CD4-positive, alpha-beta T cell treated with Interleukin-10 for 1 hour (primary cell): ENCODE data around the gene TBXAS1.

Source experiments
- DNase-seq: peaks from one replicate; pipeline ENCODE4 v3.0.0-alpha.2; 2020

Gene TBXAS1

GRCh38 chr7:140029072-140029471, 200.0 kb downstream of the TBXAS1 start:
- no peak for DNase-seq

GRCh38 chr7:140031364-140031763, 202.3 kb downstream of the TBXAS1 start:
- DNase-seq: no peak

GRCh38 chr7:140033036-140033435, 204.0 kb downstream of the TBXAS1 start:
- DNase-seq: no peak

GRCh38 chr7:140033779-140034363, 204.8 kb downstream of the TBXAS1 start:
- no peak for DNase-seq

GRCh38 chr7:140034421-140034820, 205.4 kb downstream of the TBXAS1 start:
- no peak for DNase-seq

GRCh38 chr7:140035400-140036223, 206.5 kb downstream of the TBXAS1 start:
- DNase-seq: no peak

DNA sequence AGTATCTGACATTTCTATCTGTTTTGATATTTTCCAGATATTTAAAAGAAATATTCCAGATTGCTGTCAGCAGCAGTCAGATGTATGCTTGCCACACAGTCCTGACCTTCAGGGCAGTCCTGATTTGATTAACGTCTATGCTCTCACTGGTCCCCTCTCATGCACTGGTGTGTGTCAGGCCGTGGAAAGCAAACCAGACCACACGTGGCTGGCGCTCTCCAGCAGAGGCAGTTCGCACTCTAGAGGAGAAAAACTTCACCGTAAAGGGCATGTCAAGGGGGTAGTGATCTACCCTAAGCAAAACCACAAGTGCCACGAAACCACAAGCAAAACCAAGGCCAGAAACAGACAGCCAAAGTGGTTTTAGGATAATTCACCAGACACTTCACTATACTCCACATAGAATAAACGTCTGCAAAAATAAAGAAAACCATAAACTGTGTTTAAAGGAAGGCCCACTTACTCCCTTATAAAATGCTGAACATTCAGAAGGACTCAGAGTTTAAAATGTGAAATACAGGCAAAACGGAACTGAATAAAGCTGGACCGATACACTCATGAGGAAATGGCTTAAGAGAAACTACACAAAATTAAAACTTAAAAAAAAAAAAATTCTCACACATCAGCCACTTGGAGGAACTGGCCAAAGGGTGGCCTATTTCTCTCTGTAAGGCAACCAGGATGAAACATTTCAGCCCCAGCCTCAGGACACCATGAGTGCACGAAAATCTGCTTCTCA, 207.3 kb downstream of the TBXAS1 start:
- DNase-seq: peak; percentile 26

GRCh38 chr7:140039066-140039465, 210.0 kb downstream of the TBXAS1 start:
- no peak for DNase-seq

DNA sequence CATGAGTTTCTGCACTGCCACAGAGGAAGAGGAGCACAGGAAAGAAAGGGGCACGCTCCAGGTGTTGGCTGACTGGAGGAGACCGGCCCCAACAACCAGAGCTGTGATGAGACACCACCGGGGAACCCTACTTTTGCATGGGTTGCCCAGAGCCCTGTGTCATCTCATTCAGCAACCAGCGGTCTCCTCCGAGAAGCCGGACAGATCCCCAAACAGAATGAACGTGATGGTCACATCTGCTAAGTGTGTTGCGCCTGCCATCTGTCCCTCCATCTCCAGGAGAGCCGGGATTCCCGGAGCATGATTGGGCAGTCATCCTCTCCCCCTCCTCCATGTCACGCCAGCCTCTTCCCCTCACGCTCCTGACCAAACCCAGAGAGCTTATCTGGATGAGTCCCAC, 210.8 kb downstream of the TBXAS1 start:
- no peak for DNase-seq

GRCh38 chr7:140041659-140042385, 212.8 kb downstream of the TBXAS1 start:
- DNase-seq: no peak

- no peak for DNase-seq
These were observed 213.3 kb downstream of the TBXAS1 start for GRCh38 chr7:140042386-140042670.

- no peak for DNase-seq
These were observed 215.2 kb downstream of the TBXAS1 start for GRCh38 chr7:140044251-140044650.

GRCh38 chr7:140045697-140046096, 216.6 kb downstream of the TBXAS1 start:
- no peak for DNase-seq

- no peak for DNase-seq
These were observed 218.1 kb downstream of the TBXAS1 start for GRCh38 chr7:140047197-140047596.

GRCh38 chr7:140048138-140048537, 219.1 kb downstream of the TBXAS1 start:
- no peak for DNase-seq

DNA sequence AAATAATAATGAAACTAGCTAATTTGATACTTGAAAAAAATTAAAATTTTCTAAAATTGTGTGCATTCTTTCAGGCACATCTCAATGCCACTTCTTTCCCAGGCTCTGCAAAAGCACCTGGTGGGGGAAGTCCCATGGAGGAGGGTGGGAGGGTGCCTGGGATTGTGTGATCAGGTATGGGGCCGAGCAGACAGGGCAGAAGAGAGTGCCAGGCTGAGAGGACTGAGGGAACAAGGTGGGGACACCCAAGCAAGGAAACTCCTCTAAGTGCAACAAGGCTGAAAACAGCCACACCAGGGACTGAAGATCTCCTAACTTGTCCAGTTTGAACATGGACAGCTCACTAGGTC, 219.9 kb downstream of the TBXAS1 start:
- DNase-seq: no peak

DNA sequence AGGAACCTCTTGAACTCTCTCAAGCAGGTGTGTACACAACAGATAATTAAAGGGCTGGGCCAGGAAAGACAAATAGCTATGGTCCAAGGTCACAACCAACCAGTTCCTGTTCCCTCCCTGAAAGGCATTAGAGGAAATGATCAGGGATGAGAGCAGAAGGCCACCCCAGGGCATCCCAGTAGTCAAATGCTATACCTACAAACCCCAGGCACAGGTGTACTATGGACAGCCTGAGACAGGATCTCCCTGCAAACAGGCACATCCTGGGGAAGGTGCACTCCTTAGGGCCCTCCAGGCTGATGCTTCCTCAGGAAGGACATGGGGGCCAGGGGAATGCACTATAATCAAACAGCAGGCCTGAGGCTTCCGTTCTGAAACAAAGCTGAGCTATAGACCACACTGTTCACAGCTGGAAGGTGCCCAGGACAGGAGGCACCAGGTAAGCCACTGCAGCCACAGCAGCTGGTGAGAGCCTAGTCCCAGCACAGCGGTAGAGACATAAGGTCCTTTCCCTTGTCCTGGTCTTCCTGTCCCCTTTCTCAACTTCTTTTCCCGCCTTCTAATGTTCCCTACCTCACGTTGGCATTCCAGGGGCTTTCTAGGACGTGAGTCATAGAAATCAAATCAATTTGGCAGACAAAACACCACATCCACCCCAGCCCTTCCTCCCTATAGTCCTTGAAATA, 220.4 kb downstream of the TBXAS1 start:
- no peak for DNase-seq

DNA sequence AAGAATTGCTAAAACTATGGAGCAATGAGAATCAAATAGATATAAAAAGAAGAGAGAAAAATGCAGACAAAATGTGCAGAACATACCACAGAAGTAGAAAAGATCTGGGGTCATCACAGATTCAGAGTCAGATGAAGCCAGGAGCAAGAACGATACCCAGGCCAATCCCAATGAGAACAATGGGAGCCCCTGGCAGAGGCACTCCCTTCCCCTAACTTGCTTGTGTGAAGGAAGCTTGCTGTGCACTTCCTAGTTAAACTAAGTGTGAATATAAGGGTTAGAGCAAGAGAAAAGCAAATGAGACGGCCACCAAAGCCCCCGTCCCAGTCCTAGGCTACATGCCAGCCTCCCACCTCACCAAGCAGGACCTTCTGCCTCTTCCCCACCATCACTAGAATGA, 221.0 kb downstream of the TBXAS1 start:
- no peak for DNase-seq

DNA sequence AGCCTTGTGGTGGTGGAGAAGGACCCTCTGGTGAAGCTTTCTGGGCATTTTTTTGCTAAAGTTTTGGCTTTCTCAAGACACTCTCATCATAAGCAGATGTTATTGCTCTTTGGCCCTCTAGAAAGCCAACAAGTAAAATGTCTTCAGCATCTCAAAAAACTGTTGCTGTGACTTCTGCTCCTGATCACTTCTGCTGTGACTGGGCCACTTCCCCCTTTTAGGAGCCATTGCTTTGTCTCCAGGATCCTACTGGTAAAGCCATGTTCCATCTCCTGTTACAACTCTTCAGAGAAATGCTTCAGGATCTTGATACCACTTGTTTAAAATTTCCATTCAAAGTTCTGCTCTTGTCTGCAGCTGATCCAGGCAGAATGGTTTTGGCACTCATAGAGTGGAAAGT, 222.8 kb downstream of the TBXAS1 start:
- no peak for DNase-seq

- DNase-seq: peak; percentile 20
These were observed 224.9 kb downstream of the TBXAS1 start for GRCh38 chr7:140053812-140054539.

- no peak for DNase-seq
These were observed 225.7 kb downstream of the TBXAS1 start for GRCh38 chr7:140054751-140055150.

DNA sequence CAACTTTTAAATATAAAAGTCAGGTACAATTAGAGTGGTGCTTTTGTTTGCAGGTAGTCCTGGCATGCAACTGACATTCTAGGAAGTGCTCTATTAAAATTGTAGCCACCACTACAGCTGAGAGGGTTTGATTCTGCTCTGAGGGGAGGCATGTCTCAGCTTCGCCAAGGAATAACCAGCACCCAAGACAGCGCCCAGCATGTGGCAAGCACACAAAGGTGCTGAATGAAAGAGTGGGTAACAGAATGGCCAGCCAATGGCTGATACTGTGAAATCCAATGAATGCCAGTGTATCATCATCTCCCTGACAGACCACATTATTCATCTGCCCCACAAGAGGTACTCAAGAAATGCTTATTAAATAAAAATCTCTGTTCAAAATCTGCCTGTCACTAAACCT, 226.8 kb downstream of the TBXAS1 start:
- no peak for DNase-seq
